Right lobe of liver (tissue), 4 donors: ENCODE results near the gene REG1B.

ENCODE experiments used
- POLR2A ChIP-seq: fragments of 450-650 bp; IDR thresholded peaks from one replicate; pipeline ENCODE4 v1.6.1; 2017; ENCODE audit warnings: antibody characterized with exemption, mild to moderate bottlenecking
- TF ChIP-seq, protein P1 (sequence below), 4 donors: fragments of 200-600 bp in 3 of 4; fragments of 450-650 bp in 1 of 4; IDR thresholded peaks; one replicate each; pipeline versions ENCODE4 v1.5.1 to v1.8.0; 2016 to 2022; ENCODE audit warnings: antibody characterized with exemption in 4 of 4, mild to moderate bottlenecking in 2 of 4
- donor health status: DM: no; HTN: no; CAD: no.
- donor health status: DM: no; HTN: no; CAD: no.
- donor health status: DM: no; HTN: yes; CAD: no.

DNA sequence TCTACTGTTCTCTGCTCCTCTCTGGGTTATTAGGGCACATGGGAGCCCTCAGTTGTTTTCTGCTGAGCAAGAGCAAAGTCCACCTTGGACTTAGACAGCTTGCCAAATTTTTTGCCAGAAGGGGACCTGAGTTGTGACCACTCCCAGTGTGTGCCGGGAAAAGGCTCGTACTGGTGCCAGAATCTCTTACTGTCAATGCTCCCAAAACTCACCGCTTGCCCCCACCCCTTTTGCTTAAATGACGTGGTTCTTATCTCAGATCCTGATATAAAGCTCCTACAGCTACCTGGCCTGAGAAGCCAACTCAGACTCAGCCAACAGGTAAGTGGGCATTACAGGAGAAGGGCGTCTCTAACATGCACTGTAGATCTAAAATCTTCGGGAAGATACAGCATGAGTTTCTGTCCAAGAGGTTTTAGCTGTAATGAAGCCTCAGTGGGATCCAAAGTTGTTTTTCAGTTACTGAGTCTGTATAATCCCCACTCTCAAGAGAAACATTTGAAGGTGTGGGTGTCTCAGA, 32.5 kb upstream of the REG1B start, which contains the start of gene REG1A:
- no peak for TF ChIP-seq POLR2A
- TF ChIP-seq, protein P1, sequence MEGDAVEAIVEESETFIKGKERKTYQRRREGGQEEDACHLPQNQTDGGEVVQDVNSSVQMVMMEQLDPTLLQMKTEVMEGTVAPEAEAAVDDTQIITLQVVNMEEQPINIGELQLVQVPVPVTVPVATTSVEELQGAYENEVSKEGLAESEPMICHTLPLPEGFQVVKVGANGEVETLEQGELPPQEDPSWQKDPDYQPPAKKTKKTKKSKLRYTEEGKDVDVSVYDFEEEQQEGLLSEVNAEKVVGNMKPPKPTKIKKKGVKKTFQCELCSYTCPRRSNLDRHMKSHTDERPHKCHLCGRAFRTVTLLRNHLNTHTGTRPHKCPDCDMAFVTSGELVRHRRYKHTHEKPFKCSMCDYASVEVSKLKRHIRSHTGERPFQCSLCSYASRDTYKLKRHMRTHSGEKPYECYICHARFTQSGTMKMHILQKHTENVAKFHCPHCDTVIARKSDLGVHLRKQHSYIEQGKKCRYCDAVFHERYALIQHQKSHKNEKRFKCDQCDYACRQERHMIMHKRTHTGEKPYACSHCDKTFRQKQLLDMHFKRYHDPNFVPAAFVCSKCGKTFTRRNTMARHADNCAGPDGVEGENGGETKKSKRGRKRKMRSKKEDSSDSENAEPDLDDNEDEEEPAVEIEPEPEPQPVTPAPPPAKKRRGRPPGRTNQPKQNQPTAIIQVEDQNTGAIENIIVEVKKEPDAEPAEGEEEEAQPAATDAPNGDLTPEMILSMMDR (IDR thresholded peaks at IDR 0.05), result no peak
